ENCODE results near the gene LSAMP. TPM values are rescaled to one million over a fixed set of nuclear protein-coding genes. Genes with fewer than 3 reads are reported as not detected.

Gene LSAMP
- total RNA-seq, 1 experiment from 2014 or later = 0.90 TPM

DNA sequence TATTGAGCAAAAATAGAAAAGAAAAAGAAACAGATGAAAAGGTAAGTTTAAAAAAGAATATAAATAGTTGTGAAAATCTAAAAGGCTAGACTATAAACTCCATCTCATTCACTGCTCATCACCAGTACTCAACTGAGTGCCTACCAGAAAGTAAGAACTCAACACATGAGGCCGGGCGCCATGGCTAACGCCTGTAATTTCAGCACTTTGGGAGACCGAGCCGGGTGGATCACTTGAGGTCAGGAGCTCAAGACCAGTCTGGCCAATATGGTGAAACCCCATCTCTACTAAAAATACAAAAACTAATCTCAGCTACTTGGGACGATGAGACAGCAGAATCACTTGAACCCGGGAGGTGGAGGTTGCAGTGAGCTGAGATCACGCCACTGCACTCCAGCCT, 19.3 kb downstream of the LSAMP start:
- no peak overlapping the region for H4K91ac ChIP-seq (ENCODE audit: insufficient read length, low read depth, low read length)
- H3K4me1 ChIP-seq (ENCODE audit: insufficient read depth, low read length) = no peaks in the 10 kb centered on the region
- Mint-ChIP-seq H3K4me3 (no peak overlapping the region), H3K36me3 (ENCODE audit: insufficient read depth in 1 of 3, low read depth in 3 of 3) (no peaks in the 10 kb centered on the region), H3K9me3 (no peaks in the 10 kb centered on the region), H3K27me3 (ENCODE audit: low read depth) (no peaks in the 10 kb centered on the region; the same call in 1 of the 2 replicates), H3K4me1 (peaks cover 7 to 10% of the 10 kb centered on the region in 2 experiments), H3K27ac (no peak overlapping the region)
- no peak overlapping the region for H3K4me2 ChIP-seq (ENCODE audit: insufficient read depth, insufficient read length, low read length)
- no peak overlapping the region for H4K5ac ChIP-seq (ENCODE audit: insufficient read length, low read depth, low read length)
- no peak overlapping the region for H2BK120ac ChIP-seq (ENCODE audit: low read depth, low read length, poor library complexity, severe bottlenecking)
- no peak overlapping the region for H2BK20ac ChIP-seq (ENCODE audit: low read depth, low read length, poor library complexity, severe bottlenecking)
- H3K27ac ChIP-seq (ENCODE audit: insufficient read length, low read depth, low read length) = no peak overlapping the region
- DNase-seq = no peak
- no peaks in the 10 kb centered on the region for H3K79me1 ChIP-seq (ENCODE audit: insufficient read depth, low read depth, low read length, poor library complexity, severe bottlenecking)
- no peaks in the 10 kb centered on the region for H3K27me3 ChIP-seq (ENCODE audit: insufficient read depth, low read length)
- no peak overlapping the region for H4K8ac ChIP-seq (replicated peaks; ENCODE audit: insufficient read length, low read depth, low read length)
- H2AK5ac ChIP-seq (ENCODE audit: insufficient read length, low read length) = no peak overlapping the region
- TF ChIP-seq, protein P1, sequence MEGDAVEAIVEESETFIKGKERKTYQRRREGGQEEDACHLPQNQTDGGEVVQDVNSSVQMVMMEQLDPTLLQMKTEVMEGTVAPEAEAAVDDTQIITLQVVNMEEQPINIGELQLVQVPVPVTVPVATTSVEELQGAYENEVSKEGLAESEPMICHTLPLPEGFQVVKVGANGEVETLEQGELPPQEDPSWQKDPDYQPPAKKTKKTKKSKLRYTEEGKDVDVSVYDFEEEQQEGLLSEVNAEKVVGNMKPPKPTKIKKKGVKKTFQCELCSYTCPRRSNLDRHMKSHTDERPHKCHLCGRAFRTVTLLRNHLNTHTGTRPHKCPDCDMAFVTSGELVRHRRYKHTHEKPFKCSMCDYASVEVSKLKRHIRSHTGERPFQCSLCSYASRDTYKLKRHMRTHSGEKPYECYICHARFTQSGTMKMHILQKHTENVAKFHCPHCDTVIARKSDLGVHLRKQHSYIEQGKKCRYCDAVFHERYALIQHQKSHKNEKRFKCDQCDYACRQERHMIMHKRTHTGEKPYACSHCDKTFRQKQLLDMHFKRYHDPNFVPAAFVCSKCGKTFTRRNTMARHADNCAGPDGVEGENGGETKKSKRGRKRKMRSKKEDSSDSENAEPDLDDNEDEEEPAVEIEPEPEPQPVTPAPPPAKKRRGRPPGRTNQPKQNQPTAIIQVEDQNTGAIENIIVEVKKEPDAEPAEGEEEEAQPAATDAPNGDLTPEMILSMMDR (conservative IDR thresholded peaks at IDR 0.05) = no peak
- H3K9me3 ChIP-seq (ENCODE audit: control insufficient read depth, low read depth, low read length) = no peaks in the 10 kb centered on the region
- H3K18ac ChIP-seq (ENCODE audit: insufficient read length, low read depth, low read length) = no peak overlapping the region
- H2BK15ac ChIP-seq (ENCODE audit: low read depth, low read length) = no peak overlapping the region
- no peaks in the 10 kb centered on the region for H3K23me2 ChIP-seq (ENCODE audit: insufficient read length, low read depth, low read length, poor library complexity, severe bottlenecking)
- no peak overlapping the region for H2BK5ac ChIP-seq (ENCODE audit: insufficient read length, low read length)
- H3K14ac ChIP-seq (ENCODE audit: insufficient read depth, low read length) = no peak overlapping the region
- H3K4ac ChIP-seq (ENCODE audit: low read depth, low read length) = no peak overlapping the region
- no peaks in the 10 kb centered on the region for H4K20me1 ChIP-seq (ENCODE audit: control insufficient read depth, insufficient read depth, insufficient read length)
- H2AFZ ChIP-seq (ENCODE audit: low read length) = no peak overlapping the region
- no peak overlapping the region for H2BK12ac ChIP-seq (ENCODE audit: insufficient read length, low read depth, low read length)
- no peaks in the 10 kb centered on the region for H3K79me2 ChIP-seq (ENCODE audit: insufficient read depth, low read length)
- H3K56ac ChIP-seq (ENCODE audit: insufficient read length, low read depth, low read length) = no peak overlapping the region
- no peak overlapping the region for H3K23ac ChIP-seq (ENCODE audit: insufficient read length, low read depth, low read length)
- no peak overlapping the region for H3K9ac ChIP-seq (ENCODE audit: extremely low read depth, insufficient read length, low read length)
- H3T11ph ChIP-seq (ENCODE audit: low read length) = no peak overlapping the region
- WGBS (ENCODE audit: extremely low coverage, insufficient read length, low lambda C conversion rate) = no CpG with 5 or more reads among the region's 8 CpGs
